B cell (primary cell): Measurements from ENCODE around the gene WIPI1. TPM values are rescaled to one million over a fixed set of nuclear protein-coding genes. Genes with fewer than 3 reads are reported as not detected.

ENCODE experiments used
- ATAC-seq: fragments of 200-7000 bp; cut with Tn5 transposase; one replicate; pipeline ENCODE4 v1.10.0; 2021; ENCODE audit warnings: low read depth, mild to moderate bottlenecking, moderate number of reproducible peaks, moderate library complexity
- CTCF ChIA-PET: fragments of 350-600 bp; sonication (Branson Sonifier 250); formaldehyde crosslinking; loops from one replicate; lab custom pipeline; 2021; ENCODE audit warnings: antibody characterized with exemption, inconsistent platforms; lab: Charles Lee
- POLR2A ChIA-PET: fragments of 350-600 bp; sonication (Branson Sonifier 250); formaldehyde crosslinking; loops from one replicate; lab custom pipeline; 2021; ENCODE audit warnings: antibody characterized with exemption; lab: Charles Lee
- DNase-seq: peaks from one replicate; pipeline ENCODE4 v3.0.0; 2013
- H2AFZ ChIP-seq: 2 replicates; pipeline ENCODE4 v1.6.1; 2012; ENCODE audit warnings: mild to moderate bottlenecking, low read depth, low read length; ENCODE audit not compliant: insufficient read depth, poor library complexity, severe bottlenecking
- H3K27ac ChIP-seq, 2 donors: 1 replicate in 1 of 2; 2 replicates in 1 of 2; pipeline ENCODE4 v1.5.1; 2012 to 2013; ENCODE audit warnings: low read length in 2 of 2, mild to moderate bottlenecking in 2 of 2, moderate library complexity in 1 of 2
- H3K27me3 ChIP-seq, 4 experiments: fragments of 200-600 bp in 1 of 4; sonication (generic) in 1 of 4; replicated peaks in 1 of 4; 1 replicate in 2 of 4; 2 replicates in 2 of 4; pipeline versions ENCODE4 v1.6.1 to v1.7.0; 2013 to 2016; ENCODE audit warnings: low read length in 3 of 4, mild to moderate bottlenecking in 2 of 4, mixed read lengths in 1 of 4, moderate library complexity in 1 of 4; ENCODE audit not compliant: insufficient read depth in 4 of 4, control insufficient read depth in 3 of 4; ENCODE audit errors: control extremely low read depth in 1 of 4
- H3K36me3 ChIP-seq, 2 experiments: replicated peaks in 1 of 2; 1 replicate in 1 of 2; 2 replicates in 1 of 2; pipeline versions ENCODE4 v1.6.1 to v1.7.1; 2013; ENCODE audit warnings: low read length in 1 of 2; ENCODE audit not compliant: insufficient read depth in 2 of 2, control insufficient read depth in 1 of 2; ENCODE audit errors: control extremely low read depth in 1 of 2, extremely low read depth in 1 of 2
- H3K4me1 ChIP-seq, 2 donors: fragments of 200-600 bp in 1 of 2; sonication (generic) in 1 of 2; 1 replicate in 1 of 2; 2 replicates in 1 of 2; pipeline versions ENCODE4 v1.5.1 to v1.6.1; 2013 to 2017; ENCODE audit warnings: low read length in 2 of 2; ENCODE audit not compliant: control insufficient read depth in 2 of 2, insufficient read depth in 2 of 2
- H3K4me2 ChIP-seq: replicated peaks from 2 replicates; pipeline ENCODE3; 2012; ENCODE audit warnings: mild to moderate bottlenecking, low read depth, low read length; ENCODE audit not compliant: poor library complexity, severe bottlenecking
- H3K4me3 ChIP-seq, 5 experiments: fragments of 200-600 bp in 1 of 5; sonication (generic) in 1 of 5; 1 replicate in 3 of 5; 2 replicates in 2 of 5; pipeline versions ENCODE4 v1.5.1 to v1.7.0; 2011 to 2016; ENCODE audit warnings: low read length in 4 of 5, mild to moderate bottlenecking in 4 of 5, low read depth in 2 of 5, control low read depth in 1 of 5, moderate library complexity in 1 of 5; ENCODE audit not compliant: insufficient read depth in 1 of 5; ENCODE audit errors: control extremely low read depth in 1 of 5, extremely low read depth in 1 of 5
- H3K79me2 ChIP-seq: fragments of 200-600 bp; sonication (generic); one replicate; pipeline ENCODE4 v1.6.0; 2016; ENCODE audit warnings: low read length; ENCODE audit not compliant: control insufficient read depth, insufficient read depth
- H3K9ac ChIP-seq: fragments of 200-600 bp; sonication (generic); 2 replicates; pipeline ENCODE4 v1.6.1; 2017; ENCODE audit warnings: mild to moderate bottlenecking, low read length, moderate library complexity
- H3K9me3 ChIP-seq, 3 donors: one replicate each; pipeline versions ENCODE4 v1.6.1 to v1.7.1; 2013; ENCODE audit warnings: low read length in 2 of 3; ENCODE audit not compliant: control insufficient read depth in 2 of 3, insufficient read depth in 1 of 3; ENCODE audit errors: control extremely low read depth in 1 of 3
- H4K20me1 ChIP-seq: 2 replicates; pipeline ENCODE4 v1.6.0; 2012; ENCODE audit warnings: mild to moderate bottlenecking, low read length; ENCODE audit not compliant: insufficient read depth, control insufficient read depth, poor library complexity, severe bottlenecking
- H3K27ac Mint-ChIP-seq: one replicate; pipeline ENCODE4 v1.8.0; 2021; ENCODE audit warnings: mixed read lengths
- H3K27me3 Mint-ChIP-seq: one replicate; pipeline ENCODE4 v1.8.0; 2021; ENCODE audit warnings: mixed read lengths
- H3K4me1 Mint-ChIP-seq: one replicate; pipeline ENCODE4 v1.8.0; 2021; ENCODE audit warnings: mixed read lengths
- H3K4me3 Mint-ChIP-seq: one replicate; pipeline ENCODE4 v1.8.0; 2021; ENCODE audit warnings: mixed read lengths
- H3K9me3 Mint-ChIP-seq: one replicate; pipeline ENCODE4 v1.8.0; 2022; ENCODE audit warnings: mixed read lengths; ENCODE audit not compliant: insufficient read depth
- CTCF ChIP-seq: fragments of 200-600 bp; IDR thresholded peaks from one replicate; pipeline ENCODE4 v1.8.0; 2022; ENCODE audit warnings: antibody characterized with exemption, mild to moderate bottlenecking
- EZH2 ChIP-seq: IDR thresholded peaks from 2 replicates; pipeline ENCODE4 v1.6.1; 2012; ENCODE audit warnings: borderline replicate concordance, low read depth, mild to moderate bottlenecking, moderate library complexity, low read length; ENCODE audit not compliant: insufficient read depth, poor library complexity, severe bottlenecking
- WGBS: methylation state at CpG from one replicate; pipeline ENCODE4 v1.1.5; 2013; ENCODE audit warnings: missing lambda C conversion rate; ENCODE audit not compliant: insufficient coverage; 5-methylcytosine and 5-hydroxymethylcytosine counted together
- intact Hi-C: fragments of 100-400 bp; cut with micrococcal nuclease; formaldehyde crosslinking; loops from one replicate; pipeline ENCODE4 v1.10.0; 2022
- polyA plus RNA-seq: library from polyadenylated mRNA; depleted of rRNA; stranded (reverse); fragments of >200 nt; gene quantifications from 2 replicates; pipeline ENCODE4 v1.2.3, GENCODE V29; 2012
- total RNA-seq, 2 donors: library from RNA; stranded (reverse); fragments of 120-200 nt in 1 of 2; gene quantifications; 1 replicate in 1 of 2; 2 replicates in 1 of 2; pipeline versions ENCODE4 v1.2.3 to v1.2.4, GENCODE V29; 2013 to 2022

Gene WIPI1
- total and polyA plus RNA-seq, 2 donors (not counting 1 experiment from before 2014, with no cell fraction given): 6.0 to 14.7 TPM

GRCh38 chr17:68461122-68461539 is 3.8 kb upstream of the WIPI1 start:
- intact Hi-C loops: no loop called here
- Histone ChIP-seq H3K4me2 (no peak overlapping the region), H3K36me3 (no peaks in the 10 kb centered on the region), H2AFZ (no peak overlapping the region), H3K79me2 (no peaks in the 10 kb centered on the region), H3K27ac (no peak overlapping the region), H3K4me1 (peaks cover 10 to 24% of the 10 kb centered on the region in 2 donors), H3K9ac (no peak overlapping the region), H3K9me3 (no peaks in the 10 kb centered on the region), H4K20me1 (no peaks in the 10 kb centered on the region), H3K4me3 (no peak overlapping the region), H3K27me3 (no peaks in the 10 kb centered on the region)
- ChIA-PET CTCF (interaction anchor here (1.4 to 3.2 kb wide), 6 partner anchors 24 to 404 kb away, joined by 4 to 18 read pairs (median 5); no protein-coding TSS in a partner anchor), POLR2A (no interaction called here)
- no peak overlapping the region for H3K4me3 Mint-ChIP-seq
- no peak for DNase-seq
- no peaks in the 10 kb centered on the region for H3K9me3 Mint-ChIP-seq
- no peak for ATAC-seq
- H3K27ac Mint-ChIP-seq: no peak overlapping the region
- no peaks in the 10 kb centered on the region for H3K27me3 Mint-ChIP-seq
- H3K4me1 Mint-ChIP-seq: peaks cover 22% of the 10 kb centered on the region
- WGBS: no CpG with 5 or more reads among the region's 1 CpG
- TF ChIP-seq CTCF (no peak), EZH2 (no peak)

- ATAC-seq: no peak
- H3K4me1 Mint-ChIP-seq: peaks cover 22% of the 10 kb centered on the region
- no peak overlapping the region for H3K4me2 ChIP-seq
These were observed 3.4 kb upstream of the WIPI1 start for GRCh38 chr17:68460715-68461114.

More at GRCh38 chr17:68460715-68461114, 3.4 kb upstream of the WIPI1 start:
- Histone ChIP-seq H3K4me3 (no peak overlapping the region), H3K27me3 (no peaks in the 10 kb centered on the region), H4K20me1 (no peaks in the 10 kb centered on the region), H3K27ac (no peak overlapping the region), H3K4me1 (peaks cover 10 to 21% of the 10 kb centered on the region in 2 donors), H2AFZ (no peak overlapping the region), H3K36me3 (no peaks in the 10 kb centered on the region), H3K79me2 (no peaks in the 10 kb centered on the region), H3K9me3 (no peaks in the 10 kb centered on the region), H3K9ac (no peak overlapping the region)
- Mint-ChIP-seq H3K27me3 (no peaks in the 10 kb centered on the region), H3K27ac (no peak overlapping the region), H3K9me3 (no peaks in the 10 kb centered on the region), H3K4me3 (no peak overlapping the region)
- POLR2A ChIA-PET: no interaction called here
- no peak for DNase-seq
- no peak for TF ChIP-seq EZH2
- TF ChIP-seq CTCF: no peak
- CTCF ChIA-PET: interaction anchor here (1.4 to 3.2 kb wide), 6 partner anchors 24 to 403 kb away, joined by 4 to 18 read pairs (median 5); no protein-coding TSS in a partner anchor
- intact Hi-C loops: no loop called here
